Loucy (cell line): ENCODE measurements around the gene STAU1.
"Not testable (repeated sequence)": the region's sequence is repeated elsewhere in the genome, so short reads cannot be mapped to it uniquely, and the experiment has no call there.

Experiments used
- H2AFZ ChIP-seq: fragments of 200-600 bp; sonication (generic); 2 replicates; pipeline ENCODE4 v1.6.0; 2016; ENCODE audit warnings: antibody characterized with exemption, mild to moderate bottlenecking, low read length, moderate library complexity
- H3F3A ChIP-seq: fragments of 200-600 bp; 2 replicates; pipeline ENCODE4 v1.6.0; 2016; ENCODE audit warnings: antibody characterized with exemption, low read depth, mild to moderate bottlenecking
- H3K27me3 ChIP-seq: fragments of 200-600 bp; sonication (generic); 2 replicates; pipeline ENCODE4 v1.6.1; 2014; ENCODE audit warnings: low read length, mild to moderate bottlenecking; ENCODE audit not compliant: insufficient read depth, poor library complexity, severe bottlenecking
- H3K36me3 ChIP-seq: fragments of 200-600 bp; sonication (generic); 2 replicates; pipeline ENCODE4 v1.6.1; 2016; ENCODE audit warnings: low read length; ENCODE audit not compliant: insufficient read depth
- H3K4me1 ChIP-seq: fragments of 200-600 bp; sonication (generic); 2 replicates; pipeline ENCODE4 v1.5.1; 2014; ENCODE audit warnings: low read length, mild to moderate bottlenecking; ENCODE audit not compliant: insufficient read depth, poor library complexity, severe bottlenecking
- H3K4me2 ChIP-seq: fragments of 200-600 bp; sonication (generic); 2 replicates; pipeline ENCODE4 v1.6.0; 2014; ENCODE audit warnings: antibody characterized with exemption, low read length, low read depth, mild to moderate bottlenecking; ENCODE audit not compliant: poor library complexity, severe bottlenecking
- H3K4me3 ChIP-seq: fragments of 200-600 bp; sonication (generic); 2 replicates; pipeline ENCODE4 v1.5.1; 2014; ENCODE audit warnings: low read length, mild to moderate bottlenecking, mixed read lengths; ENCODE audit not compliant: poor library complexity, severe bottlenecking
- H3K79me2 ChIP-seq: fragments of 200-600 bp; sonication (generic); 2 replicates; pipeline ENCODE4 v1.6.1; 2014; ENCODE audit warnings: low read length; ENCODE audit not compliant: insufficient read depth
- H3K9ac ChIP-seq: fragments of 200-600 bp; sonication (generic); 2 replicates; pipeline ENCODE4 v1.6.0; 2014; ENCODE audit warnings: mild to moderate bottlenecking, low read depth, low read length, moderate library complexity; ENCODE audit not compliant: poor library complexity, severe bottlenecking
- H3K9me2 ChIP-seq: fragments of 200-600 bp; sonication (generic); replicated peaks from 2 replicates; pipeline ENCODE4 v1.6.1; 2016; ENCODE audit warnings: low read depth, low read length, mixed read lengths
- H3K9me3 ChIP-seq: fragments of 200-600 bp; sonication (generic); 2 replicates; pipeline ENCODE4 v1.6.1; 2014; ENCODE audit warnings: mild to moderate bottlenecking, antibody characterized with exemption, low read length, low read depth; ENCODE audit not compliant: insufficient read depth
- H4K20me1 ChIP-seq: fragments of 200-600 bp; sonication (generic); 2 replicates; pipeline ENCODE4 v1.6.0; 2014; ENCODE audit warnings: antibody characterized with exemption, low read length, mild to moderate bottlenecking; ENCODE audit not compliant: insufficient read depth, poor library complexity, severe bottlenecking
- EZH2phosphoT487 ChIP-seq: fragments of 200-600 bp; IDR thresholded peaks from 2 replicates; pipeline ENCODE4 v1.6.1; 2018; ENCODE audit warnings: antibody characterized with exemption, mild to moderate bottlenecking, moderate library complexity, borderline replicate concordance
- TF ChIP-seq, protein P1 (sequence below): fragments of 200-600 bp; sonication (generic); conservative IDR thresholded peaks from 2 replicates; pipeline ENCODE4 v1.5.1; 2014; ENCODE audit warnings: mild to moderate bottlenecking, antibody characterized with exemption, low read length

The STAU1 gene

GRCh38 chr20:49136817-49137571, 51.1 kb downstream of the STAU1 start:
- Histone ChIP-seq H2AFZ (no peak overlapping the region), H3K4me2 (no peak overlapping the region), H3K9me2 (no peaks in the 10 kb centered on the region), H3F3A (no peaks in the 10 kb centered on the region; the same call in 1 of the 2 replicates), H3K9me3 (no peaks in the 10 kb centered on the region), H4K20me1 (no peaks in the 10 kb centered on the region), H3K9ac (no peak overlapping the region), H3K4me3 (no peak overlapping the region), H3K27me3 (no peaks in the 10 kb centered on the region), H3K79me2 (0 out of 2 replicates have a peak, but pooled peaks cover 11% of the 10 kb centered on the region), H3K36me3 (peaks cover 54% of the 10 kb centered on the region; the same call in 1 of the 2 replicates), H3K4me1 (no peaks in the 10 kb centered on the region)
- TF ChIP-seq EZH2phosphoT487 = no peak
- TF ChIP-seq, protein P1, sequence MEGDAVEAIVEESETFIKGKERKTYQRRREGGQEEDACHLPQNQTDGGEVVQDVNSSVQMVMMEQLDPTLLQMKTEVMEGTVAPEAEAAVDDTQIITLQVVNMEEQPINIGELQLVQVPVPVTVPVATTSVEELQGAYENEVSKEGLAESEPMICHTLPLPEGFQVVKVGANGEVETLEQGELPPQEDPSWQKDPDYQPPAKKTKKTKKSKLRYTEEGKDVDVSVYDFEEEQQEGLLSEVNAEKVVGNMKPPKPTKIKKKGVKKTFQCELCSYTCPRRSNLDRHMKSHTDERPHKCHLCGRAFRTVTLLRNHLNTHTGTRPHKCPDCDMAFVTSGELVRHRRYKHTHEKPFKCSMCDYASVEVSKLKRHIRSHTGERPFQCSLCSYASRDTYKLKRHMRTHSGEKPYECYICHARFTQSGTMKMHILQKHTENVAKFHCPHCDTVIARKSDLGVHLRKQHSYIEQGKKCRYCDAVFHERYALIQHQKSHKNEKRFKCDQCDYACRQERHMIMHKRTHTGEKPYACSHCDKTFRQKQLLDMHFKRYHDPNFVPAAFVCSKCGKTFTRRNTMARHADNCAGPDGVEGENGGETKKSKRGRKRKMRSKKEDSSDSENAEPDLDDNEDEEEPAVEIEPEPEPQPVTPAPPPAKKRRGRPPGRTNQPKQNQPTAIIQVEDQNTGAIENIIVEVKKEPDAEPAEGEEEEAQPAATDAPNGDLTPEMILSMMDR = no peak

DNA sequence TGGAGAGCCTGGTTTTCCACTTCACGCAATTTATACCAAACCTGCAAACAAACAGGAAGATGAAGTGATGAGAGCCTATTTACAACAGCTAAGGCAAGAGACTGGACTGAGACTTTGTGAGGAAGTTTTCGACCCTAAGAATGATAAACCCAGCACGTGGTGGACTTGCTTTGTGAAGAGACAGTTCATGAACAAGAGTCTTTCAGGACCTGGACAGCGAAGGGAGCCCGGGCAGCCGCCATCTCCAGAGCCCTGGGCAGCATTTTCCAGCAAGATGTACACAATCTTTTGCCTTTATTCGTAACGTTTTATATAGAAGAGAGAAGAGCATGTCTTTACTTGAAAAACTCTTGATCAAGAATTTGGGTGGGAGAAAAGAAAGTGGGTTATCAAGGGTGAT, 53.3 kb downstream of the STAU1 start:
- H3K79me2 ChIP-seq = 0 out of 2 replicates have a peak, but pooled peaks cover 17% of the 10 kb centered on the region
- not testable (repeated sequence) for H3K27me3 ChIP-seq, H3F3A ChIP-seq, H4K20me1 ChIP-seq, H3K9me2 ChIP-seq, H3K4me1 ChIP-seq, H3K4me2 ChIP-seq, H3K4me3 ChIP-seq, H3K9ac ChIP-seq, H2AFZ ChIP-seq, H3K9me3 ChIP-seq
- H3K36me3 ChIP-seq = peaks cover 66% of the 10 kb centered on the region; the same call in 1 of the 2 replicates

DNA sequence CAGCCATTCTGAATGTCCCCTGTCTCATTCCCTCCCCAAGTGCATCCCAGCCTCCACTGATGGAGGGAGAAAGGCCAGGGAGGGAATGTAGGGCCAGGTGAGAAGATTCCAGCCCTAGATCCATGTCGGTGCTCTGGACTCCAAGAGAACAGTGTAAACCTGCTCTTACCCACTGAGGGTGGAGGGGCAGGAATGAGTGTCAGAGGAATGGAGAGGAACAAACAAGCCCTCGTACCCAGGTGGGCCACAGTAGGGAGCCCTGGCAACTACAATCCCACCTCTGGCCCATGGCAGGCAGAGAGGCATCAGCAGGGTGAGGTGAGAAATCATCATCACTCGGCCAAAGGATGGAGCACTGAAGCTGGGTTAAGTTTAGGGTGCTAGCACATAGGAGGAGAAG, 54.6 kb downstream of the STAU1 start:
- no peak overlapping the region for H3K4me2 ChIP-seq
- peaks cover 64% of the 10 kb centered on the region; the same call in 1 of the 2 replicates for H3K36me3 ChIP-seq
- no peaks in the 10 kb centered on the region for H3K9me2 ChIP-seq
- H3K9me3 ChIP-seq = no peaks in the 10 kb centered on the region
- H3F3A ChIP-seq = no peaks in the 10 kb centered on the region; the same call in 1 of the 2 replicates
- no peaks in the 10 kb centered on the region for H3K4me1 ChIP-seq
- no peaks in the 10 kb centered on the region for H3K27me3 ChIP-seq
- TF ChIP-seq, protein P1 = no peak
- TF ChIP-seq EZH2phosphoT487 = no peak
- H3K9ac ChIP-seq = no peak overlapping the region
- H4K20me1 ChIP-seq = peaks cover 4% of the 10 kb centered on the region
- no peak overlapping the region for H3K4me3 ChIP-seq
- 0 out of 2 replicates have a peak, but pooled peaks cover 10% of the 10 kb centered on the region for H3K79me2 ChIP-seq
- H2AFZ ChIP-seq = no peak overlapping the region
